GM12872 (cell line): ENCODE measurements around the gene USP12.

Experiments used
- TF ChIP-seq, protein P1 (sequence below): IDR thresholded peaks from 3 replicates; pipeline ENCODE4 v1.5.1; 2011; ENCODE audit warnings: low read depth, mild to moderate bottlenecking, low read length, moderate library complexity; ENCODE audit not compliant: insufficient read depth

The USP12 gene

DNA sequence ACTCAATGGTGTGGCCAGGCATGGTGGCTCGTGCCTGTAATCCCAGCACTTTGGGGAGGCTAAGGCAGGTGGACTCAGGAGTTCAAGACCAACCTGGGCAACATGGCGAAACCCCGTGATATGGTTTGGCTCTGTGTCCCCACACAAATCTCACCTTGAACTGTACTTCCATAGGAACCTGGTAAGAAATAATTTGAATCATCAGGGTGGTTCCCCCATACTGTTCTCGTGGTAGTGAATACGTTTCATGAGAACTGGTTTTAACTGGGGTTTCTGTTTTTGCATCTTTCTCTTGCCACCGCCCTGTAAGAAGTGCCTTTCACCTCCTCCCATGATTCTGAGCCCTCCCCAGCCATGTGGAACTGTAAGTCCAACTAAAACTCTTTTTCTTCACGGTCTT lies 49.6 kb downstream of the USP12 start:
- TF ChIP-seq, protein P1, sequence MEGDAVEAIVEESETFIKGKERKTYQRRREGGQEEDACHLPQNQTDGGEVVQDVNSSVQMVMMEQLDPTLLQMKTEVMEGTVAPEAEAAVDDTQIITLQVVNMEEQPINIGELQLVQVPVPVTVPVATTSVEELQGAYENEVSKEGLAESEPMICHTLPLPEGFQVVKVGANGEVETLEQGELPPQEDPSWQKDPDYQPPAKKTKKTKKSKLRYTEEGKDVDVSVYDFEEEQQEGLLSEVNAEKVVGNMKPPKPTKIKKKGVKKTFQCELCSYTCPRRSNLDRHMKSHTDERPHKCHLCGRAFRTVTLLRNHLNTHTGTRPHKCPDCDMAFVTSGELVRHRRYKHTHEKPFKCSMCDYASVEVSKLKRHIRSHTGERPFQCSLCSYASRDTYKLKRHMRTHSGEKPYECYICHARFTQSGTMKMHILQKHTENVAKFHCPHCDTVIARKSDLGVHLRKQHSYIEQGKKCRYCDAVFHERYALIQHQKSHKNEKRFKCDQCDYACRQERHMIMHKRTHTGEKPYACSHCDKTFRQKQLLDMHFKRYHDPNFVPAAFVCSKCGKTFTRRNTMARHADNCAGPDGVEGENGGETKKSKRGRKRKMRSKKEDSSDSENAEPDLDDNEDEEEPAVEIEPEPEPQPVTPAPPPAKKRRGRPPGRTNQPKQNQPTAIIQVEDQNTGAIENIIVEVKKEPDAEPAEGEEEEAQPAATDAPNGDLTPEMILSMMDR, result no peak

- TF ChIP-seq, protein P1, result no peak
Measured at GRCh38 chr13:27120811-27121210, 50.8 kb downstream of the USP12 start.

DNA sequence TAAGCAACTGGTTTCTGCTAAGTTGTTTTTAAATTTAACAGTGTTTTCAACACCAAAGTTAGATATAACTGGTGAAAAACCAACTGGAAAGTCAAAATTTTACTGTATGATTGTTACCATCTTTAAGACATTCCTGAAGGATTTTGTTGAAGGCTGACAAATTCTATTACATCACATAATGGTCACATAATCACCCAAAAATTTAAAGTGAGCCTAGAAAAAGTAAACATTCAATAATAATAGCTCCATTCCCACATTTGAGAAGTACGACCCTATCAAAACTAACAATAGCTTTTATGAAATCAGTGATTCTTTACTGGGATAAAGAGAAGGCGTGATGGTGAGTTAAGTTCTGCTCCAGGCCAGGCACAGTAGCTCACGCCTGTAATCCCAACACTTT lies 51.6 kb downstream of the USP12 start:
- TF ChIP-seq, protein P1, result no peak

GRCh38 chr13:27118428-27119054 lies 53.1 kb downstream of the USP12 start:
- TF ChIP-seq, protein P1, result no peak

GRCh38 chr13:27117952-27118351 lies 53.7 kb downstream of the USP12 start:
- TF ChIP-seq, protein P1, result no peak

DNA sequence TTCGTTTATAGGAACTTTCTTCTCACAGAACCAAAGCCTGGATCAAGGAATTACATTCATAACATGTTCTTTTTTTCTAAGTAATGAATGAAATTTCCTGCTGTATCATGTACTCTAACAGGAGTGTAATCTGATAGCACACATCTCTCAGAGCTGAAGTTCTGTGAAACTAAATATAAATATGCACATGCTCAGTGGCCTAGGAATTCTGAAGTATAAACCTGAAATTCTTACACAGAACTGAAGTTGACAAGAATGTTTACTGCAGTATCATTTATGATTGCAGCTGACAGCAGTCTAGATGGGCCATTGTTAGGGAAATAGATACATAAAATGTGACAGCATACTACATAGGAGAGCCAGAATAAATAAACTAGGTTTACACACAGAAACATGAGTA lies 54.5 kb downstream of the USP12 start:
- TF ChIP-seq, protein P1, result no peak

DNA sequence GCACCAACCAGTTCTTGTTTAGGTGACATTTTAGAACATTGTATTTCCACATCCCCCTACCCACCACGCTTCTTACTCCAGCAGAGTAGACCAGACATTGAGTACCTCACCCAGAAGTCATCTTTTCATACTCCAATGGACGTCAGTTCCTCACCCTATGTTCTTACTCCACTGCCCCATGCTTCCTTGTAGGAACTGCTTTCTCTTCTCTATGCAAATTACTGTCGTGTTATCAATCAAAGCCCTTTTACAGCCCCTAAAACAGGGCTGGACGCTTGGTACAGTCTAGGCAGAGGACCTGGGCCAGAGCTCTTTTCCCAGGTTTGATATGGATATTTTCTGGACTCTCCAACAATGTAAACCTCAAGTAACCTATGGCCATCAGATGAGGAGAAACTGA lies 58.2 kb downstream of the USP12 start:
- TF ChIP-seq, protein P1, result no peak
